ENCODE results near the gene DOCK7. TPM values are rescaled to one million over a fixed set of nuclear protein-coding genes. Genes with fewer than 3 reads are reported as not detected.

DOCK7 gene
- total RNA-seq, 2 experiments from 2014 or later, result 11.9 to 13.7 TPM

Other genes starting within 250 kb of the DOCK7 start
- gene ANGPTL3, start 90.9 kb downstream of the DOCK7 start, total RNA-seq, result not detected
- gene ATG4C, start 95.7 kb upstream of the DOCK7 start, total RNA-seq, result 10 to 100 TPM; 16.2 to 17.7 TPM

All from activated CD4-positive, alpha-beta T cell treated with anti-CD3 and anti-CD28 coated beads for 36 hours (primary cell).